NK-92 (cell line): ENCODE results near the gene LARGE1.

Experiments
- DNase-seq: peaks from one replicate; lab custom pipeline; 2025; ENCODE audit not compliant: unreplicated experiment; lab: John Stamatoyannopoulos, UW

LARGE1 gene

DNA sequence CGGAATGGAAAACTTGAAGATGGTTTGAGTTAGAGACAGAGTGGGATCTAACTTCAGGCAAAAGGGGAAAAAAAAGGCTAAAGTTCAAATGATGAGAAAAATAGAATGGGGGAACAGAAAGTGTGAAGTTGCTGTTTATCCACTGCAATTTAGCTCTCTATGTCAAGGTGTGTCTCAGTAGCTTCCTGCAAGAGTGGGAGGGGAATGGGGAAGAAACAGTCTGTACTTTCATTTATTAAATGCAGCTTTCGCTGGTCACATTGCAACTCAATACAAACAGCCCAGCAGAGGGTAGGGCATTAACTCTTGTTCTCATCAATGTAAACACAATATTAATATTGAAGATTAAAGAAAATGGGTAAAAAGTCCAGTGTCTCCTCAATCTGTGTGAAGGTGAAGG is 647.4 kb downstream of the LARGE1 start:
- DNase-seq, result no peak

DNA sequence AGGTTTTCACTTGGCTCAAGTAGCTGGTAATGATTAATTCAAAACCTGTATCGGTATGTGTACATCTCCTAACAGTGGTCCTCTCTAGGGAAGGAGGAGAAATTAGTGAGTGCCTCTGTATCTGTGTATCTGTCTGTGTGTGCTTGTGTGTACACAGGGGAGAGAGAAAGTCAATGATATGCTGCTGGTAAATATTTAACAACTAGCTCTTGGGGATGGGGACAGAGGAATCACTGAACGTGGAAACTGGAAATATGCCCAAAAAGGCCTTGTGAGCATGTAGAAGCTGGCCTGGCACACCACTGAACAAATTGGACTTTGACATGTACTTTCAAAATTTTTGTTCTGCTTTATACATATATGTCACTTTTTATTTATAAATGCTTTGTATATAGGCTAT is 648.1 kb downstream of the LARGE1 start:
- no peak for DNase-seq

DNA sequence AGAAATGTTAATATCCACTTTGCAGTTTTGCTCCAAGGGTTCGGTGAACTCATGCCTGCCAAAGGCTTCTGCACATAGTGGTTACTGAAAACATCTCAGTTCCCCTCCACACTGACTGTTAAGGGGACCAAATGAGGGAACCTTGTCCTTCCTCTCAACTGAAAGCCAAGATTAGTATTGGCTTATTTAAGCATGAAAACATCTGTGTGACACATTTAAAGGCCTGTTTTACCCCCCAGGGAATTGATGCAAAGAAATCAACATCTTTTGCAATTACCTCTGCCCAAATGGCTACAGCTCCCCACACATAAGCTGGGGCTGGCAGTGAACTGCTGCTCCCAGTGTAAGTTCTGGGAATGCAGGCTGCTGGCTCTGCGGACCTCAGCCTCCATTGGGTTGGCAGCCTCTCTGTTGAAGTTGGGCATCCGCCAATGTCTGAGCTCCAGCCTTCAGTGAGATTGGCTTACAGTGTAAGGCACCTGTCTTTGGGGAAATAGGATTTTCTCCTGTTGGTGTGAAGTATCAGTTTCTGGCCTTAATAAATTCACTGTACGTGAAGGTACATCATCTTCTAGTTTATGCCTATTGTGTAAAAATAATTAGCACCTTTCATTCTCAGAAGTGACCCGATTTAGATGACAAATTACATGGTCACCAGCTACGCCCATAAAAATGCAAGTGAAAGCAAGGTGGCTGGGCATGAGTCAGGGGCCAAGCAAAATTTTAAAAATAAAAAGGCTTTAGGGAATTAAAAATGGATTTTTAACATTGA is 648.7 kb downstream of the LARGE1 start:
- no peak for DNase-seq

DNA sequence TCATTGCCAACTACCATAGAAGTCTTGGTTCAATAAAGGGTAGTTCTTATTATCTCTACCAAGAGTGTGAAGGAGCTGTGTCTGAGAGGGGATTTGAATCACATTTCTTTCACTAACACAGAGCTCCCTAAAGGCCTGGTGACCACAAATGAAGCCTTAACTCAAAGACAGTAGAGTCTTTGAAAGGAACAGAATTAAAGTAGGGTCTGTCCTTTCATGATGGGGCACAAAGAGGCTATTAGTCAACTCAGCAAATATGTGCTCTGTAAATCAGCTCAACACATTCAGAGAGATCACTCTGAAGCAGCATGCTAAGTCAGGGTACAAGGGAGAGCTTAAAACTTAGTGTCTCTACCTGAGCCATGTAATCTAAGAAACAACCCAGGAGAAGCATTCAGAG is 649.7 kb downstream of the LARGE1 start:
- DNase-seq, result no peak

DNA sequence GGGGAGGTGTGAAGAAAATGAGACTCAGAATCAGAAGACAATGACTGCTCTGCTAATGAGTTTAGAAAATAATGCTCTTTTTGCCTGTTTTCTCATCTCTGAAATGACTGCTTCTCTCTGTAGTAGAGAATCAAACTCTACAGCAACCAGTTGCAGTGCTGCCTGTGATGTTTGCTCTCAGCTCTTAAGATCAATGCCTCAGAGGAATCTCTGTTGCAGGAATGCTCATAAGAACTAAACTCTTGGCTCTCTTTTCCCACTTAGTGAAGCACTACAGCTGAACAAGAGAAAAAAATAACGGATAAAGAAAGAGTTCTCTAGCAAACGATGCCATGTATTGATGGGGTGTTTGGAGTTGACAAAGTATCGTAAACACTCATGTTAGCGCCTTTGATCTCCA is 658.6 kb downstream of the LARGE1 start:
- no peak for DNase-seq

DNA sequence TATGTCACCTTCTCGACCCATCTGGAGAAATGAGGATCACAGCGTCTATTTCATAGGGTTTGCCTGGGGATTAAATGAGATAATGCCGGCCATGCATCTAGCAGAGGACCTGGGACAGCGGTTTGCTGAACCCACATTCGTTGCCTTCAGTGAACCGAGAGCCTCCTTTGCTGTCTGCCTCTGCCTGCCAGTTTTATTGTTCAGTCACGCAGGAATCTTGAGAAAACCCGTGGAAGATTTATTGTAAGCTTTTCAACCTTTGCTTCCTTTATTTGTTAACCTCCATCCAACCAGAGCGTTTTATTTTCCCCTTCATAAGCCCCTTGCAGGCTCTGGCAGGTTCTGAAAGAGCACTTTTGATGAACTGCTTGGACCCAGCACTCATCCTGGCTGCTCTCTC is 659.8 kb downstream of the LARGE1 start:
- DNase-seq, result no peak

DNA sequence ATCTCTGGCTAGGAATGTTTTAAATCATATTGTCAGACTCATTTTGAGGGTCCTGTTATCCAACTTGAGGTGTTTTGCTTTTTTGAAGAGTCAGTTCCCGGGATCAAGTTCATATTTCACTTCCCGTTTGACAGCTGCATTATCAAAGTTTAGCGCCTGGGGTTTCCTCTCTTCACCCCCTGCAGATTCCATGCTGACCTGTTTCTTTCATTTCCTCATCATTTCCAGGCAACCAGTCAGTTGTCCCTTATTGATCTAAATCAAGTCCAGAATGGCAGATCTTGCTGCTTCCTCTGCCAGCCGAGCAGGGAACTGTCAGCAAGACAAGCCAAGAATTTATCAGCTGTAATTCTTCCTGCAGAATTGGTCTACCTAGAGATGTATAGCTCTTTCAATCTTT is 664.5 kb downstream of the LARGE1 start:
- DNase-seq, result no peak

DNA sequence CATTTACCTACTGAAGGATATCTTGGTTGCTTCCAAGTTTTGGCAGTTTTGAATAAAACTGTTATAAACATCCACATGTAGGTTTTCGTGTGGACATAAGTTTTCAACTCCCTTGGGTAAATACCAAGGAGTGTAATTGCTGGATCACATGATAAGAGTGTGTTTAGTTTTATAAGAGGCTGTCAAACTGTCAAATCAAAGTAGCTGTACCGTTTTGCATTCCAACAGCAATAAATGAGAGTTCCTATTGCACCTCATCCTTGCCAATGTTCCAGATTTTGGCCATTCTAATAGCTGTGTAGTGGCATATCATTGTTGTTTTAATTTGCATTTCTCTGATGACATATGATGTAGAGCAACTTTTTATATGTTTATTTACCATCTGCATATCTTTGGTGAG is 671.3 kb downstream of the LARGE1 start:
- no peak for DNase-seq

DNA sequence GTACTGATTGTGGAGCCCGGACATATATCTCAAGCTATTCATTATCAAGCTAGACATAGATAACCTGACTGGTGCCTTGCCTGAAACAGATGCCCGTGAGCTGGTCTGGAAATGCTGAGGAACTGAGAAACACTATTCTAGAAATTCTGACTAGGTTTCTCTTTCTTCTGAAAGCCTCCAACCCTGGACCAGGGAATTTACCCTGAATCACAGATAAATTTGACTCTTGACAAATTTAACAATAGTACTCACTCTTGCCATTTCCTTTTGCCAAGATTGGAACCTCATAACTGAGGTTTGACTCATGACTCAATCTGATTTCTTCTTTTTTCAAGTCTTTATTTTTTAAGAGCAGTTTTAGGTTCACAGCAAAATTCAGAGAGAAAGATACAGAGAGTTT is 672.5 kb downstream of the LARGE1 start:
- DNase-seq, result no peak

DNA sequence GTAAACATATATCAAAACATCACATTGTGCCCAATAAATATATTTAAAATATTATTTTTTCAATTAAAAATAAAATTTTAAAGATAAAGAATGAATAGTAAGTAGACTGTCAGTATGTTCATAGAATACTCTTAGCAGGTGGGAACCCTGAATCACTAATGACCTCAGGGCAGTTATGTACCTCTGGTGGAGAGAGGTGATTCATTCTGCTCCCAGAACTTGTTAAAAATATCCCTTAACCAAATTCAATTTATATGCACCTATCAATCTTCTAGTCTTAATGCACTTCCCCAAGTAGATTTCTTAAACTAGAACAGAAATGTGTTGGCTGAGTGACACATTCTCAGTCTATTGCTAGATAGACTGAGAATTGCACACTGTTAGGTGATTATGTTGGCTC is 678.2 kb downstream of the LARGE1 start:
- no peak for DNase-seq

DNA sequence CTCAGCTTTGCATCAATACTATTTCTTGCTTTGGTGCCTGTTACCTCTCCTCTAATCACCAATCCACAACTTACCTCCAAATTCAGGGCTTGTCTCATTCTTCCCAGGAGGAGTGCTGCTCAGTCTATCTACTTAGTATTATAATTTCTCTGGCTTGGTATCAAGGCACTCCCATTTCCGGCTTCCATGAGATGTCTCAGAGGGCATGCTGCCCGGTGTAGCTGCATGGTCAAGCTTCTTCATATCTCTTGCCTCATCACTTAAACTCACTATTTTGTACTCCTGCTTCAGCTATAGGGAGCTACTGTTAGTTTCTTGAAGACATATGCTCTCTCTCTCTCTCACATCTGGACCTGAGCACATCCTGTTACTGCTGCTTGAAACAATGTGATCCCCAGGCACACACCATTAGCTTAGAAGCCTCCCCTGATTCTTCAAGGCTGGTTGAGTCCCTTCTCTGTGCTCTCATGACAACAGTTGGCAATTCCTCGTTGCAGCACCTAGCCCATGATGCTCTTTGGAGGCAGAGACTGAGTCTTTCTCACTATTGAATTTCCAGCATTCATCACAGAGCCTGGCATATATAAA is 679.3 kb downstream of the LARGE1 start:
- DNase-seq, result no peak

DNA sequence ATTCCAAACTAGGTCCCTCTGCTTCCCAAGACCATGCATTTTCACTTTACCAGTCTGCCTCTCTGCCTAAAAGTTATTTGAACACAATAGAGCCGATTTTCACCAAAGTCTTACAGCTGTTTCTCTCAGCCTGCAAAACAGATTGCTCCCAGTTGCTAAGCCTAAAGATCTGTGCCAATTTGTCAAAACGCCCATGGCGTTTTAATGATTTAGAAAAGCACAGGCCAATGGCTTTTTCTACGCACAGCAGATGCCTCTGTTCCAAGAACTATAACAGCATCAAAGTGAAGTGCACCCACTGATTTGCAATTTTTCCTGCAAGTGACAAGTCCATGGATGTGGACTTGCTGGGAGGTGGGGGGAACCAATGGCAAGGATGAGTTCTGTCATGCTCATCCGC is 688.2 kb downstream of the LARGE1 start:
- no peak for DNase-seq

DNA sequence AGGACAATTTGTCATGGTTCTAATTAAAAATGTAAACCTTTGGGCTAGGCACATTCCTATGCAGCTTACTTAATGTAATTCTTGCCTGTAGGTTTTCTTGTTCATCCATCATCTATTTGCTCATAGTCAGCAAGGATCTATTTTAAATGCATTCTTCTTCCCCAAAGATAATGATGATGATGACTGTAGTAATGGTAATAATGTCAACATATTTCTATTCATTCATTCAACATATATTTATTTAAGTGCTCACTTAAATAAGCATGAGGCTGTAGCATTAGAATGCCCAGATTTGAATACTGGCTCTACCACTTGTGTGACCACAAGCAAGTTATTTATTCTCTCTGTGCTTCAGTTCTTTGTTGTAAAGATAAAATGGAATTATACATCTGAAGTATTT is 692.5 kb downstream of the LARGE1 start:
- DNase-seq, result no peak

DNA sequence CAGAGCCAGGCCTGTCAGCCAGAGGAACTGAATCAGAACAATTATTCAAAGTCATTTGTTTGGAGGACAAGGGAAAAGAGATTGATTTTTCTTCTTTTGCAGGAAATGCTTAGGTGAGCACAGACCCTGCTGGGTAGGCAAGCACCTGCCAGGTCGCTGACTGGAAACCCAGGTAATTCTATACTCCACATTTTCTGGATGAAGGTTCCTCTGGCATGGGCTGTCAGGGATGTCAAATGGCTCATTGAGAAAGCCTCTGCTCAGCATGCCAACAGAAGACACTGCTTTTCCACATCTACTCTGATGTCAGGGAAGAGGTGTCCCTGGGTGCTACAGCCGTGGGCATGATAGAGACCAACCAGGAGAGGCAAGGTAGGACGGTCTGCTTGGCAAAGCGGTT is 695.4 kb downstream of the LARGE1 start:
- no peak for DNase-seq
